Fibroblast of villous mesenchyme (primary cell): Measurements from ENCODE around the gene GUCA1A. TPM values are rescaled to one million over a fixed set of nuclear protein-coding genes. Genes with fewer than 3 reads are reported as not detected.
A peak's percentile ranks its signal among the peaks of the same experiment; 100 is the strongest.
"Not testable (repeated sequence)": the region's sequence is repeated elsewhere in the genome, so short reads cannot be mapped to it uniquely, and the experiment has no call there.

Source experiments
- DNase-seq: peaks from one replicate; pipeline ENCODE4 v3.0.0-alpha.2; 2010; ENCODE audit warnings: low read depth
- H3K4me3 ChIP-seq: 2 replicates; pipeline ENCODE4 v1.5.1; 2011; ENCODE audit warnings: low read depth, mild to moderate bottlenecking, low read length
- CTCF ChIP-seq: IDR thresholded peaks from 2 replicates; pipeline ENCODE4 v1.5.1; 2012; ENCODE audit warnings: low read depth, mild to moderate bottlenecking, low read length; ENCODE audit not compliant: insufficient read depth
- total RNA-seq: library from RNA; depleted of rRNA; stranded (reverse); fragments of >200 nt; gene quantifications from 2 replicates; pipeline ENCODE4 v1.2.3, GENCODE V29; 2012

The GUCA1A gene
- total RNA-seq, 1 donor = not detected

- no peak overlapping the region for H3K4me3 ChIP-seq
- no peak for DNase-seq
- TF ChIP-seq CTCF = no peak
Observed at GRCh38 chr6:42188406-42188805, 15.2 kb downstream of the GUCA1A start.

- DNase-seq = peak; percentile 66
- TF ChIP-seq CTCF = no peak
- H3K4me3 ChIP-seq = no peak overlapping the region
Observed at GRCh38 chr6:42190554-42191183, 17.5 kb downstream of the GUCA1A start.

GRCh38 chr6:42192385-42192784, 19.2 kb downstream of the GUCA1A start:
- not testable (repeated sequence) for H3K4me3 ChIP-seq, DNase-seq

- H3K4me3 ChIP-seq = no peak overlapping the region
- no peak for TF ChIP-seq CTCF
- DNase-seq = no peak
Observed at GRCh38 chr6:42193491-42193894, 20.3 kb downstream of the GUCA1A start.

- no peak overlapping the region for H3K4me3 ChIP-seq
Observed at GRCh38 chr6:42194056-42194455, 20.9 kb downstream of the GUCA1A start.

GRCh38 chr6:42195415-42195814, 22.3 kb downstream of the GUCA1A start:
- no peak overlapping the region for H3K4me3 ChIP-seq
- DNase-seq = no peak
- no peak for TF ChIP-seq CTCF

More at GRCh38 chr6:42194056-42194455, 20.9 kb downstream of the GUCA1A start:
- no peak for TF ChIP-seq CTCF
- DNase-seq = no peak

GRCh38 chr6:42197555-42198362, 24.6 kb downstream of the GUCA1A start:
- peak; percentile 19 for TF ChIP-seq CTCF
- H3K4me3 ChIP-seq = no peak overlapping the region
- DNase-seq = peak; percentile 89
